Caco-2 (cell line): ENCODE results near the gene OR2T3. TPM values are rescaled to one million over a fixed set of nuclear protein-coding genes. Genes with fewer than 3 reads are reported as not detected.
"Not testable (repeated sequence)": the region's sequence is repeated elsewhere in the genome, so short reads cannot be mapped to it uniquely, and the experiment has no call there.

Source experiments
- BruUV-seq: library from RNA; stranded (reverse); fragments of 400-500 nt; replicated peaks from 2 replicates; lab custom pipeline; 2021; lab: Mats Ljungman, UMichigan
- CTCF ChIA-PET: fragments of 300-600 bp; sonication (Branson Sonifier 250); formaldehyde crosslinking; loops from one replicate; lab custom pipeline; 2022; ENCODE audit warnings: antibody characterized with exemption; lab: Charles Lee
- POLR2A ChIA-PET: fragments of 300-600 bp; sonication (Branson Sonifier 250); formaldehyde crosslinking; loops from one replicate; lab custom pipeline; 2022; ENCODE audit warnings: antibody characterized with exemption; lab: Charles Lee
- DNase-seq, 2 experiments: peaks; one replicate each; pipeline versions ENCODE4 v3.0.0 to v3.0.0-alpha.2; 2020 to 2022
- H3K27me3 ChIP-seq: replicated peaks from 2 replicates; pipeline ENCODE4 v1.6.0; 2011; ENCODE audit warnings: low read length; ENCODE audit not compliant: control insufficient read depth, insufficient read depth
- H3K36me3 ChIP-seq: 2 replicates; pipeline ENCODE4 v1.5.1; 2011; ENCODE audit warnings: low read length; ENCODE audit not compliant: control insufficient read depth, insufficient read depth
- H3K4me1 ChIP-seq: fragments of 250-450 bp; sonication (Bioruptor Pico); 2 replicates; pipeline ENCODE4 v1.5.1; 2020; ENCODE audit warnings: mild to moderate bottlenecking
- H3K4me3 ChIP-seq: 2 replicates; pipeline ENCODE4 v1.5.1; 2011; ENCODE audit warnings: low read depth, mild to moderate bottlenecking, control low read depth, low read length
- H3K9me3 ChIP-seq: fragments of 250-450 bp; sonication (Bioruptor Pico); 2 replicates; pipeline ENCODE4 v1.5.1; 2020; ENCODE audit warnings: mild to moderate bottlenecking, moderate library complexity
- H3K27ac Mint-ChIP-seq: one replicate; pipeline ENCODE4 v1.8.0; 2022; ENCODE audit warnings: mixed read lengths; ENCODE audit not compliant: unreplicated experiment
- H3K27me3 Mint-ChIP-seq: one replicate; pipeline ENCODE4 v1.8.0; 2022; ENCODE audit warnings: mixed read lengths; ENCODE audit not compliant: insufficient read depth, unreplicated experiment
- H3K36me3 Mint-ChIP-seq: one replicate; pipeline ENCODE4 v1.8.0; 2022; ENCODE audit warnings: mild to moderate bottlenecking, mixed read lengths; ENCODE audit not compliant: insufficient read depth, unreplicated experiment
- H3K4me1 Mint-ChIP-seq: one replicate; pipeline ENCODE4 v1.8.0; 2022; ENCODE audit warnings: low read depth, mixed read lengths; ENCODE audit not compliant: unreplicated experiment
- H3K4me3 Mint-ChIP-seq: one replicate; pipeline ENCODE4 v1.8.0; 2022; ENCODE audit warnings: mild to moderate bottlenecking, moderate library complexity, mixed read lengths; ENCODE audit not compliant: unreplicated experiment
- H3K9me3 Mint-ChIP-seq: one replicate; pipeline ENCODE4 v1.8.0; 2022; ENCODE audit warnings: mixed read lengths; ENCODE audit not compliant: unreplicated experiment
- intact Hi-C: fragments of 100-400 bp; cut with micrococcal nuclease; formaldehyde crosslinking; loops from one replicate; pipeline ENCODE4 v1.10.0; 2022; ENCODE audit not compliant: unreplicated experiment
- total RNA-seq: library from RNA; stranded (reverse); gene quantifications from 2 replicates; pipeline ENCODE4 v1.2.3, GENCODE V29; 2022

OR2T3 gene
- total RNA-seq, 1 experiment from 2014 or later = not detected

DNA sequence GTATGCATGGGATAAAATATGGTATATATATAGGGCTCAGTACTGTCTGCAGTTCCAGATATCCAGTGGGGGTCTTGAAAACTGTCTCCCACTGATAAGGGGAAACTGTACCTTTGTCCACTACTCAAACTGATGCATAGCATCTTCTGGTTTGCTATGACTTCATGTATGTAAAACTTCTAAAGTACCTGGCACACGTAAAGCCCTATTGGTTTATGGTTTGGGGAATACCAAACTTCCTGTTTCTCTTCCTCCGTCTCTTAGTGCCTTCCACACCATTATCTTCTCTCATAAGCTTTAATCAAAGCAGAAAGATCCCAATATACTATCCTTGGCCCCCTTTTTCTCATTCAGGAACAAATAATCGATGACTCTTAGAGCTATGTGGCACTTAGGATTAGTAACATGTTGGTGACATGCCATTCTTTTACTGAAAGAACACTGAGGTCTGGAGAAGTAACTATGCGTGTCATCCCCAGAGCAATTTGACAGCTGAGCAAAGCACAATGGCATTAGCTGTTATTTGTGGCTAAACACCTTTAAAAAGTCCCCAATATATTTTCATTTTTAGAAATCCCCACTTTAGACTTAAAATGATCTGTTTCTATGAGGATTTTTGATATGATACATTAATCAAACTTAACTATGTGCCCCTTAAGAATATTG, 24.6 kb upstream of the OR2T3 start:
- H3K9me3 ChIP-seq, DNase-seq, H3K36me3 Mint-ChIP-seq, POLR2A ChIA-PET, H3K4me3 Mint-ChIP-seq, CTCF ChIA-PET, BruUV-seq, H3K4me1 ChIP-seq, H3K36me3 ChIP-seq, H3K27me3 ChIP-seq, H3K4me3 ChIP-seq, H3K27me3 Mint-ChIP-seq, H3K4me1 Mint-ChIP-seq, H3K9me3 Mint-ChIP-seq, H3K27ac Mint-ChIP-seq, intact Hi-C loops: not testable (repeated sequence)

DNA sequence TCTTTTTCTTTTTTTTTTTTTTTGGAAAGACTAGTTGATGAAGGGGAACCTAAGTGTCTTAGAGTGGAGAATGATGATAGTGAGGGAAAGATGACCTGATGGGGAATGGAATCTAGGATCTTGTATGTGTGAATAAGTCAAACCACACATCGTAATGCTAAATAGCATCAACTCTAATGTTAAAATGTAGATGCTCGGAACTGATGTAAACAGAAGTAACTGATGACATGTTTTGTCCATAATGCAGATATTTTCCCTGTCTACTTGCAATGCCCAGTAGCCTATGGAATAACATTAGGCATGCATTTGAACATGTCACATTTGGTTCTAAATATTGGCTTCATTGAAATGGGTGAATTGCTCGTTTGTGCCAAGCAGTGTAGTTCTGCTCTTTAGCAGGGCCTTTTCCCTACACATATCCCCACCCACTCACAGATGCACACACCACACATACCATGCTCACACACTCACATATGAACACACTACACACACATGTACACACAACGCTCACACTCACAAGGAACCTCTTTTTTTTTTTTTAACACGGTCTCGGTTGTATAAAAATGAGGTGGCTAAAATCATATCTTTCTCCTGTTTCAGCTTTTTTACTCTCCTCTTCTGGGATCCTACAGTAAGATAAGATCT, 23.2 kb upstream of the OR2T3 start:
- CTCF ChIA-PET, H3K36me3 Mint-ChIP-seq, H3K4me1 Mint-ChIP-seq: not testable (repeated sequence)

DNA sequence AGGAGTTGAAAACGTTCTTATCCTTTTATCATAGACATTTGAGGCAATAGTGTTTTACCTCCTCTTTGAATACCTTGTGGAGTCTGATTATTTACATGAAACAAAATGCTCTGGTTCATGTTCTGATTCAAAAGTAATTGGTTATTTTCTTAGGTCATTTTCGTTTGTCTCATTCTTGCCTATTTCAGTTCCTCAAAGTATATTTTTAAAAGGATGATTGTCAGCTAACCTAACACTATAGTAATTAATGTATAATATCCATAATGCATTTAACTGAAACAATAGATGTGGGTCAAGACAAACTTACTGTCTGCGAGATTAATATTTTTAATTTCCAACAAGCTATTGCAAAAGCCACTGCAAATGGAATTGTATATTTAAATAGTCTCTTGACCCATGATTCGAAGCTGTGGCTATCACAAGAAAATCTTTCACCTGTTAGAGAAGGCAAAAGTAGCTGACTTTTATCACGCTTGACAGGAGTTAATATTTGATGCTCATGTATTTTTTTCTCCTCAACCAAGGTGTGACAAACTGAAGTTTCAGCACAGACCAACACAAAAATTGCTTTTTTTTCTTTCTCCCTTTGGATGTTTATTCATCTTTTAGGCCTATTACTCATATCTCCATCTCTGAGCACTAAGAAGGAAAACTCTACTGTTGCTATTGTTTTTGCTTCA, 22.5 kb upstream of the OR2T3 start:
- intact Hi-C loops, H3K27me3 Mint-ChIP-seq, H3K27ac Mint-ChIP-seq, H3K36me3 Mint-ChIP-seq, H3K27me3 ChIP-seq, DNase-seq, BruUV-seq, H3K4me1 ChIP-seq, POLR2A ChIA-PET, H3K4me3 ChIP-seq, H3K9me3 ChIP-seq, H3K4me1 Mint-ChIP-seq, H3K4me3 Mint-ChIP-seq, CTCF ChIA-PET, H3K9me3 Mint-ChIP-seq, H3K36me3 ChIP-seq: not testable (repeated sequence)

More for the DNA sequence above, 23.2 kb upstream of the OR2T3 start:
- H3K27ac Mint-ChIP-seq, H3K9me3 ChIP-seq, DNase-seq, H3K36me3 ChIP-seq, BruUV-seq, H3K4me1 ChIP-seq, H3K4me3 Mint-ChIP-seq, H3K27me3 Mint-ChIP-seq, intact Hi-C loops, H3K27me3 ChIP-seq, H3K9me3 Mint-ChIP-seq, H3K4me3 ChIP-seq, POLR2A ChIA-PET: not testable (repeated sequence)

DNA sequence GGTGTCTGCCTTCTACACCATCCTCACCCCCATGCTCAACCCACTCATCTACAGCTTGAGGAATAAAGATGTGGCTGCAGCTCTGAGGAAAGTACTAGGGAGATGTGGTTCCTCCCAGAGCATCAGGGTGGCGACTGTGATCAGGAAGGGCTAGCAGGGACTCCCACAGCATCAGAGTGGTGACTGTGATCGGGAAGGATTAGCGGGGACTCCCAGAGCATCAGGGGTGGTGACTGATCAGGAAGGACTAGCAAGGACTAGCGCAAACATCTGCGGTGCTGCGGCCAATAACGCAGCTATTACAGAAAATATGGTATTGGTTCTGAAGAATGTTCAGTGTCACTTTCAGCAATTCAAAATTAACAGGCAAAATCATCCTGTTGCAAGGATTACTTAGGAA, 19.5 kb upstream of the OR2T3 start:
- intact Hi-C loops, H3K27ac Mint-ChIP-seq, H3K36me3 ChIP-seq, H3K4me1 ChIP-seq, CTCF ChIA-PET, H3K4me1 Mint-ChIP-seq, H3K27me3 ChIP-seq, H3K36me3 Mint-ChIP-seq, H3K9me3 ChIP-seq, H3K9me3 Mint-ChIP-seq, BruUV-seq, DNase-seq, POLR2A ChIA-PET, H3K27me3 Mint-ChIP-seq, H3K4me3 ChIP-seq, H3K4me3 Mint-ChIP-seq: not testable (repeated sequence)

DNA sequence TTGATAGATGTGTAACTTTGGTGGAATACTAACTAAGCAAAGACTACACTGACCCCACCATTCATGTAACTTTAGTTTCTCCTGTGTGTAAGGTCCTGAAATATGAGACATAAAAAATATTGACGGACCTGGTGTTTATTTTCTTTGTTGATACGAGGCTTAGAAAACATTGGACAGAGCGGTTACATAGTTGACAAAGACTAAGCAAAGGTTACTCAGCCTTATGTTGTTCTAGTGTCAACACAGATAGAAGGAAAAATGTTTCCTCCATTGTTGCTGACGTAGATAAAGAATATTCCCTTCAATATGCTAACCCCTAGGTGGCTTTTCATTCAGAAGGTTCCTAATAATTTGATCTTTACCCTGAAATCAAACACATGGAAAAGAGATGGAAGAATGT, 18.1 kb upstream of the OR2T3 start:
- H3K9me3 ChIP-seq, POLR2A ChIA-PET, H3K36me3 Mint-ChIP-seq, H3K4me3 ChIP-seq, CTCF ChIA-PET, H3K4me1 ChIP-seq, H3K27me3 Mint-ChIP-seq, intact Hi-C loops, H3K9me3 Mint-ChIP-seq, H3K4me3 Mint-ChIP-seq, H3K27ac Mint-ChIP-seq, DNase-seq, H3K4me1 Mint-ChIP-seq, H3K36me3 ChIP-seq, BruUV-seq, H3K27me3 ChIP-seq: not testable (repeated sequence)

DNA sequence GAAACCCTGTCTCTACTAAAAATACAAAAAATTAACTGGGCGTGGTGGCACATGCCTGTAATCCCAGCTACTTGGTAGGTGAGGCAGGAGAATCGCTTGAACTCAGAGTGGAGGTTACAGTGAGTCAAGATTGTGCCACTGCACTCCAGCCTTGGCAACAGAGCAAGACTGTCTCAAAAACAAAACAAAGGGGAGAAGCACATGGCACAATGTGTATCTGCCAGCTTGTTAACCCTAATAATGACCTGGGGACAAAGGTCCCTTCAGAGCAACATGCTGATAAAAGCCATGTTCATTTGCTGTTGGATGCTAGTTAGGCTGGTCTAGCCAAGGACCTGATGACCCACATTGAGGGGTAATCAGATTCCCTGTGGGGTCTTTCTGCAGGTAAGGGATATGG, 16.5 kb upstream of the OR2T3 start:
- BruUV-seq, DNase-seq, H3K4me3 Mint-ChIP-seq, H3K27ac Mint-ChIP-seq, CTCF ChIA-PET, H3K9me3 ChIP-seq, H3K9me3 Mint-ChIP-seq, POLR2A ChIA-PET, H3K27me3 Mint-ChIP-seq, H3K27me3 ChIP-seq, H3K4me1 Mint-ChIP-seq, H3K36me3 Mint-ChIP-seq, H3K36me3 ChIP-seq, H3K4me1 ChIP-seq, intact Hi-C loops, H3K4me3 ChIP-seq: not testable (repeated sequence)

DNA sequence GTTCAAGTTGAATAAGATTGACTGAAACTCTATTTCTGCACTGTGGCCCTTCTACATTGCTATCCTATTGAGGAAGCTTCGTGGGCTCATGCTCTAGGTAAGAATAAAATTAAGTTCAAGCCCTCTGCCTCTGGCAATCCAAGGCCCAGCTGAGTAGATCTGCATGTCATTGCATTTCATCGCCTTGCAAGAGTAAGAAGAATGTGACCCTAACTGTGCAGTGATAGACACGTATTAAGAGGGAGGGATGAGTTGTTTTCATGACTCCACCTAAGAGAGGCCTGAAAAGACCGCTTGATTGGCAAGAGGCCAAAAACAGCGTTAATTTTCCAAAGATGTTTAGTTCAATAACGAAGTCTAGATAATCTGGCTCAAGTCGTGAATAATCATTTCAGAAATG, 14.0 kb upstream of the OR2T3 start:
- intact Hi-C loops, CTCF ChIA-PET, H3K4me3 ChIP-seq, DNase-seq, H3K9me3 ChIP-seq, H3K36me3 ChIP-seq, H3K27me3 Mint-ChIP-seq, POLR2A ChIA-PET, H3K9me3 Mint-ChIP-seq, H3K27ac Mint-ChIP-seq, BruUV-seq, H3K27me3 ChIP-seq, H3K4me3 Mint-ChIP-seq, H3K4me1 ChIP-seq, H3K36me3 Mint-ChIP-seq, H3K4me1 Mint-ChIP-seq: not testable (repeated sequence)
